Fibroblast of pulmonary artery (primary cell): ENCODE results near the gene FAM200A.
"Not testable (repeated sequence)": the region's sequence is repeated elsewhere in the genome, so short reads cannot be mapped to it uniquely, and the experiment has no call there.

Source experiments
- DNase-seq: peaks from one replicate; pipeline ENCODE4 v3.0.0-alpha.2; 2010; ENCODE audit warnings: low read depth
- H3K4me3 ChIP-seq: replicated peaks from 2 replicates; pipeline ENCODE4 v1.5.1; 2011; ENCODE audit warnings: low read depth, mild to moderate bottlenecking, control low read depth, low read length, moderate library complexity
- CTCF ChIP-seq: IDR thresholded peaks from 2 replicates; pipeline ENCODE4 v1.5.1; 2011; ENCODE audit warnings: mild to moderate bottlenecking, control low read depth, low read length, inconsistent platforms; ENCODE audit errors: missing control alignments

Gene FAM200A

GRCh38 chr7:99557940-99558305, 6.0 kb upstream of the FAM200A start:
- no peak for DNase-seq
- H3K4me3 ChIP-seq = peak overlapping the region; percentile 94
- TF ChIP-seq CTCF = no peak

- TF ChIP-seq CTCF = no peak
- peak overlapping the region; percentile 94 for H3K4me3 ChIP-seq
- DNase-seq = peak; percentile 15
Observed at GRCh38 chr7:99557196-99557607, 5.3 kb upstream of the FAM200A start.

GRCh38 chr7:99554939-99555338, 3.0 kb upstream of the FAM200A start:
- no peak for DNase-seq
- H3K4me3 ChIP-seq = no peak overlapping the region
- no peak for TF ChIP-seq CTCF

GRCh38 chr7:99553039-99553438, 1.1 kb upstream of the FAM200A start:
- no peak for TF ChIP-seq CTCF
- no peak for DNase-seq

GRCh38 chr7:99551334-99551733, 580 bp downstream of the FAM200A start:
- DNase-seq = peak; percentile 25
- H3K4me3 ChIP-seq = peak overlapping the region; percentile 83
- no peak for TF ChIP-seq CTCF

More at GRCh38 chr7:99553039-99553438, 1.1 kb upstream of the FAM200A start:
- no peak overlapping the region for H3K4me3 ChIP-seq

GRCh38 chr7:99549545-99549944, 2.4 kb downstream of the FAM200A start:
- not testable (repeated sequence) for DNase-seq, H3K4me3 ChIP-seq

GRCh38 chr7:99545308-99545707, 6.6 kb downstream of the FAM200A start:
- not testable (repeated sequence) for H3K4me3 ChIP-seq, DNase-seq

- no peak for DNase-seq
- no peak overlapping the region for H3K4me3 ChIP-seq
- no peak for TF ChIP-seq CTCF
Observed at GRCh38 chr7:99543916-99544315, 8.0 kb downstream of the FAM200A start.
